Measurements from ENCODE around the gene CACNA2D3.

CACNA2D3 gene

DNA sequence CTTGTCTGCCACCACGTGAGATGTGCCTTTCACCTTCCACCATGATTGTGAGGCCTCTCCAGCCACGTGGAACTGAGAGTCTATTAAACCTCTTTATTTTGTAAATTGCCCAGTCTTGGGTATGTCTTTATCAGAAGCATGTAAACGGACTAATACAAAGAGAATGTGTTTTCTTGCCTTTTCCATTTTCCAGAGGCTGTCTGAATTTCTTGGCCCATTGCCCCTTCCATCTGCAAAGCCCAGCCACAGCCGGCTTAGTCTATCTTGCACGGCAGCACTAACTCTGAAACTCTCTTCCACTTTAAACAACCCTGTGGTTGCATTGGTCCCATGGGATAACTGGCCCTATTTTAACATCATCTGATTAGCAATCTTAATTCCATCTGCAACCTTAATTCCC is 590.2 kb downstream of the CACNA2D3 start:
- DNase-seq = no peak

DNA sequence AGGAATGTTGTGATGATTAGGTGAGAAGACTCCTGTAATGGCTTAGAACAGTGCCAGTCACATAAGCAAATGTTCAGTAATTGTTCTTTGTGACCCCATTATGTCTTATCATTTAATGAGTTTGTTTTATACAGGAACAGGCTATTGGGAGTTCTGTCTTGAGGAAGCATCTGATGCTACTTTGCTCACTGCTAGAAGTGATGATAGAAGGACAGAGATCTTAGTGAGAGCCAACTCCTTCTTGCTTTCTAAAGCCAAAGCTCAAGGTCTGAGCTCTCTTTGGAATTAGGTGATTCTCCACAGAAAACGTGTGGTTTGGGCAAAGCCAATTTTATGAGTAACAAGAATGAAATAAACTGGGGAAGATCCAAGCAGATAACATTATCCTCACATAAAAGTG is 590.7 kb downstream of the CACNA2D3 start:
- DNase-seq = no peak

DNA sequence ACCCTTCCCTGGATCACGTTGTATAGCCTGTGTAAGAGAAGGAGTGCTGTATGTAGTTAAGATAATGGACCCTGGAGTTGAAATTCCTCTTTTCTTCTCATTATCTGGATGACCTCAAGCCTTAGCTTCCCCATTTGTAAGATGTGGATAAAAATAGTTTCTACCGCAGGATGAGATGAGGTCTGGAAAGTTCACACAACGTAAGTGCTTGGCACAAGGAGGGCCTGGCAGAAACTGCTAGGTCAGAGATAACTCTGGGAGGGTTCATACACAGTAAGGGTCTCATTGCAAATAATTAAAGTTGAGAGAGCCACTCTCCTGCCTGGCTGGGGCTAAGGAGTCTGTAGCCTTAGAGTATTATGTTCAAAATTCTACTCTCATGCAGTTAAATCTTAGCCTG is 591.1 kb downstream of the CACNA2D3 start:
- no peak for DNase-seq

DNA sequence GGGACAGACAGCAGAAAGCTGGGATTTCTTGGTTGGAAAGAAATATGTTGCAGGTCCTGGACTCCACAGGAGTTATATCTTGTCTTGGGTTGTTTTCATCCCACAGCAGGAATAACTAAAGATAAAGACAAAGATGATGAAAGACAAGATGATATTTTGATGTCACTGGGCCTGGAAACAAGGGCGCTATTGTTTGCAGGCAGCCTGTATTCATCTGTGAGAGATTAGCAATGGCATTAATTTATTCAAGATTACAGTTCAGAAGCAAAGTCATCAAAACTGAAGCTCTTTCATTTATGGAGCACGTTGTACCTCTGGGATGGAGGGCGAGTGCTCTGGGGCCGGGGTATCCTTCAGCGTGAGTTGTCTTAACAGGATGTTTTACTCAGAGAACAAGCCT is 591.7 kb downstream of the CACNA2D3 start:
- no peak for DNase-seq

DNA sequence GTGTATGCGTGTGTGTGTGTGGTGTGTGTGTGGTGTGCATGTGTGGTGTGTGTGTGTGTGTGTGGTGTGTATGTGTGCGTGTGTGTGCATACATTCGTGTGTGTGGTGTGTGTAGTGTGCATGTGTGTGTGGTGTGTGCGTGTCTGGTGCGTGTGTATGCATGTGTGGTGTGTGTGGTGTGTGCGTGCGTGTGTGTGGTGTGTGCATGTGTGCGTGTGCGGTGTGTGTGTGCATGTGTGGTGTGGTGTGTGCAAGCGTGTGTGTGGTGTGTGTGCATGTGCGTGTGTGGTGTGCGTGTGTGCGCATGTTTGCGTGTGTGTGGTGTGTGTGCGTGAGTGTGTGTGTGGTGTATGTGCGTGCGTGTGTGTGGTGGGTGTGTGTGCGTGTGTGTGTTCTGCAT is 595.2 kb downstream of the CACNA2D3 start:
- DNase-seq = no peak

DNA sequence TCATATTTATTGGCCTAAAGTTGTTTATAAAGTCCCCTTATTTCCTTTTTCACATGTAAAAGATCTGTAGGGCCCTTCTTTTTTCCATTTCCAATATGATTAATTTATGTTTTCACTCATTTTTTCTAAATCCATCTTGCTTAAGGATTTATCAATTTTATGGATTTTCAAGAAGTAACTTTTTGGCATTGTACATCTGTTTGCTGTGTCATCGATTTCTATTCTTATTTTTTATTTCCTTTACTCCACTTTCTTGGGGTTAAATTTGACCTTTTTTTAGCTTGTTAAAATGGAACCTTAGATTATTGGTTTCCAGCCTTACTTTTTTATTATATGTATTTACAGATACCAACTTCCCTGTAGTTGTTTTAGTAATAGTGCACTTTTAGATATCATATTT is 597.6 kb downstream of the CACNA2D3 start:
- DNase-seq = no peak

DNA sequence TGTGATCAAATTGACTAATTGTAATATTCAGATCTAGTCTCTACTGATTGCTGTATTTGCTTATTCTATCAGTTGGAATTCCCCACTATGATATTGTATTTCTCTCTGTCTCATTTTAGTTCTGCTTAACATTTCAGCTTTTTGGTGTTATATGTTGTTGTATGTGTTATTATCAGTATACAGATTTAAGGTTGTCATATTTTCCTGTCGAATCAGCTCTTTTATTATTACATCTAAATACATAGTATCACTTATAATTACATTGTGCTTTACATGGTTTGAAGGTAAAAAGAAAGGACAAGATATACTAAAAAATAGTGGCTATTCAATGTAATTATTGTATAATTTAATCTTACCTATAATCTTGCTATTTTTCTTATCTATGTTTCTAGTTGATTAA is 598.3 kb downstream of the CACNA2D3 start:
- no peak for DNase-seq

DNA sequence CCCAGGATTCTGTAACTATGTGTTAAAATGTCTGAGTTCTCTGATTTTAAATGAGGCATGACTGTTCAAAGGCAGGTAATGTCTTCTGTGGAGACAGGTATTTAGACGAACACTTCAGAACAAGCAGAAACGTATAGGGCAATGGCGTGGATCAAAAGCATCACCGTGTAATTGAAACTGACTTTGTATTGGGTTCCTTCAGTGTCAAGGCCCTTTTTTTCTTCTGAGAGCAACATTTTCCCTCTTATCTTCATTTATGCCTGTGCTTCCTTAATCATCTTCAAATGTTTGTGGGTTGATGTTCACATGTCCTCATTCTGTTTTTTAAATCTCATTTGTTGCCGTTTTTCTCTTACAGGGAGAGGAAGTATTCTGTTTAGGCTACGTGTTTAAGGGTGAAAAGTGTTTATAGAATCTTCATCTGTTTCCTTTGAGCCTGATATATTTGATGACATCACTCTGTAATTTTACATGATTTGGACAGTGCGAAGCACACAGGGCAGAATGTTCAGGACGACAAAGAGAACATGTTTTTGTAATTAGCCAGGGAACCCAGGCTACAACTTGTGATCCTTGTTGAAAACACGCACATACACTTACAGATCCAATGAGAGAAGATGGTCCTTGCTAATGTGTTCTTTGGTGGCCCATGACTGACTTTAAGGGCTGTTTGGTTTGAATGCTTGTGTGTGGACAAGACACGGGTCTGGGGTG is 609.5 kb downstream of the CACNA2D3 start:
- DNase-seq = no peak

DNA sequence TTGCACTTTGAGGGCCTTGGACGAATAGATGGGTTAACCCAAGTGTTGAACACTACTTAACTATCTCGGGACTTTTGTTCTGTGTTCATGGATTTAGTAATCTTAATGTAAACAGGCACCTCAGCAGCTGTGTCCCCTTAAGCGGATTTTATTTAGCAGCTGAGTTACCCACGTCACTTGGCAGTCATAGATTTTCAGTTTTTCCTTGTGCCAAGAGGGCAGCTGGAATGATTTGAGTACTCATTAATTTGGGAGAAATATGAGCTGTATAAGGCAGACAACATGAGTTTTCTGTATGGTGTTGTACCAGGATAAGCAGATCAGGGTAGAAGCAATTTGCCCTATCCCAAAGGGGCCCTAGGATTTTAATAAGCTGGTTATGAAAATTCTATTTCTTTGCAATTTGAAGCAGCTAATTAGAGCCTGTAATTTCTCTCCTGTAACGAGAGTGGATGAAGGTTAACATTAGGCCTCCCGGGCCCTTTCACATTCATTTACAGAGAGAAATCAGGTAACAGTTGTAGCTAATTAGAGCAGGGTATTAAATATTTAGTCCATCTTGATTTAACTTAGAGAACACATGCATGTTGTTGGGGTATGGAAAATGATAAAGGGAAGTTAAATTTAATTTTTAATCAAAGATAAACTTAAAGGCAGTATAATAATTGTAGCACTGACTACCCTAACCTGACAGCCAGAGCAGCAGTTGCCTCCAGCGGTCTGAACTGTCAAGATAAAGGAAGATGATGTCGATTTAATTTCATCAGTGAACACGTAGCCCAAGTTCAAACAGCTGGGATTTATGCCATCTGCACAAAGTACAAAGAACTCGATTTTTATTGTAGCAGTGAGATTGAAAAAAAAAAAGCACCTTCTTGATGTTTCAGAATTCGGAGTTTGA is 611.0 kb downstream of the CACNA2D3 start:
- peak; percentile 37 for DNase-seq

DNA sequence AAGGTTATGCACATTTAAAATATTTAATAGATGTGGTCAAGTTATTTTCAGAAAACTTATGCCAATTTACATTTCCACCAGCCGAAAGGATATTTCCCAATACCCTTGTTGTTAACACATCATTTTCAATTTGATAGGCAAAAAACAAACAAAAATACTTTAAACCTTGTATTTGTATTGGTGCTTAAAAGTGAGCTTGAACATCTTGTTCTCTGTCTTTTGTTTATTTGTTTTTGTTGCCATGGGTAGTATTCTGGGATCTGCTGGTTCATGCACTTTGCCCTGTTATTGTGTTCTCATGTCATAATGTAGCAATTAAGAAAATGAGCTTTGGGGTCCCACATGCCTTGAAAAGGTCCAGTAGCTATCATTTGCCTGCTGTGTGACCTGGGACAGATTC is 614.1 kb downstream of the CACNA2D3 start:
- DNase-seq = no peak

DNA sequence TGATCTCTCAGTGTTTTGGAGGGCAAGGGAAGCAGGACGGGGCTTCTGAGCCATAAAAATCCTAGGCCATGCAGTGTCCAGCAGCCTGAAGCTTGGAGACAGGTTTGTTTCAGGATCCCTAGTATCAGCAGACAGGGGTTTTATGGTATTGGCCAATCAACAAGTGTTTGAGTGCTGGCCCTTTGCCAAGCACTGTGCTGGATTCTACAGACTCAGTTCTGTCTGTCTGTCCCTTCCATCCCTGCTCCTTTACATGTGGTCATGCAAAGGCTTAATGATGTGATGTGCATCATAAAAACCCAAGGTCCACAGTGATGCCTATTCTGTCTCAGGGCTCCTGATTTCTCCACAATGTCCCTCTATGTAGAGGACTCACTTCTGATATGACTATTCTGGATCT is 621.4 kb downstream of the CACNA2D3 start:
- DNase-seq = no peak

DNA sequence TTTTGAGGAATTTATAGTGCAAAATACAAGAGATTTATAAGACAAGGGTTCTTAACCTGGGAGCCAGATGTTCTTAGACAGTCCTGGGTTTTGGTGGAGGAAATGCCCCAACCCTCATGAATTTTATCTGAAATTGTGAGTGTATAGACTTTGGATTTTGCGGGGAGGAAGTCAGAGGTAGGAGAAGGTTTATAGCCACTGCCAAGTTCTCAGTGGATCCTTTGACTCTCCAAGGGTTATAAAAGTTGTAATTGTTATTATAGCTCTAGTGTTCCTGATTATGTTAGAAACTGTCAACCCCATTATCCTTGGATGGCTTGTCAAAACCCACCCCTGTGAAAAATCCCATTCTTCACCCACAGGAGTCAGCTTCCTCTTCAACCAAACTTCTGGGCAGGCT is 621.9 kb downstream of the CACNA2D3 start:
- no peak for DNase-seq

DNA sequence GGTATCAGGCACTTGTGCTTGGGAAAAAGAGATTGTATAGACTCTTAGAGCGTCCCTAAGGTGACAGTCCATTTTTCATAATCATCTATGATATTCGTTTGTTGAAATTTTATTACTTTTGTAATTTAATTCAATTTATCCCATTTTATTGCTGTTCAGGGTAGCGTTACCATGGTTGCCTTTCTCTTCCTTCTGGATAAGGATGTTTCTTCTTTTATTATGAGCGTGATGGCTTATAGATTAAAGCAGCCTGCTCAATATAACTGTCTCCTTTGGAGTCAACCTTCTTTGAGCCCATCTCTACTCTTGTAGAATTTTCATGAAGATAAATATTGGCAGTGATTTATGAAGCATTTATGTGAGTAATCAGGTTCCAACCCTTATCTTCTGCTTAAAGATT is 623.5 kb downstream of the CACNA2D3 start:
- DNase-seq = no peak

DNA sequence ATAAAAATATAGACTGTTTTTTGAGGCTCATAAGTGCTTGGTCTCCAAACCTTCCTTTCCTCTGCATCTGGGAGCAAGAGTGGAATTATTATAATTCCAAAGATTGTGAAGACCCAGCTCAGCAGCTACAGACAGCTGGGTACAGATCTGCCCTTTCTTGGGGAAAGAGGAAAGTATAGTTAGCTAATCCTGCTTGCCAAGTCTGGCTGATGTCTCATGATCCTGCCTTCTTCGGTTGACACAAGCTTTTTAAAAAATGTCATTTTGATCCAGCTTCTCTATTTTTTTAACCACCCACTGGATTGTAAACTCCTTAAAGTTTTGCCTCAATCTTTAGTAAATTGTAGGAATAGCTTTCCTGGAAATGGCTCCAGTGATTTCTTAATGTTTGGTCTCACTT is 624.4 kb downstream of the CACNA2D3 start:
- DNase-seq = no peak

DNA sequence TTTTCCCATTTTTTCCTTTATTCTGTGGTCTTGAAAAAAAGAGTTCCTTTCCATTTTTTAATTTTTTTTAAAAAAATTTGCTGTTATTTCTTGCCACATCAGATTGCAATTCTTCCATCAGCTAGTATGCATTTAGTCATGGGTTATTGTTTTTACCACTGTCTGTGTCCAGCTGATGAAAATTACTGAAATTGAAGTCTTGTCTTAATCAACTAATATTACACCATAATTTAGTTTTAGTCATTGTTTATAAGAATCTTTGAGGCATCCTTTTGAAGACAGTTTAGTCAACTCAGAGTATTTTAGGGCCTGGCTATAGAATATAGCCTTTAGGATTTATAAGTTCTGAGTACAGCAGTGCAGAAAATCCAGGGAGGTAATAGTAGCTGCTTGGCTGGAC is 633.4 kb downstream of the CACNA2D3 start:
- DNase-seq = no peak

DNA sequence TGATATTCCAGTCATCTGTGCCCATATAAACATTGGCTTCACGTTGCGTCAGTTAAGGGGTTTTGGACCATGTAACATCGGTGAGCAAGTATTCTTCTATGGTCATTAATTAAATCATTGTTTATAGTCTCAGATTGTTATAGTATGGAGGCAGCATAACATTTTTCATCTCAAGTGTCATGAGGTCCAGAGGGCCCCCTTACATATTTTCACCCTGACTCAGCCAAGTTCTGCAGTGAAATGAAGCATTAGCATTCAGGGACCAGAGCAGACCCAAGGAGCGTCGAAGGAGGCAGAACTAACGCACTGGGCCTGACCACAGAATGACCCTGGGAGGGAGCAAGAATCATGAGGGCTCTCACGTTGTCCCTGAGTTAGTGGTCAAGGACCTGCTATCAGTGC is 634.0 kb downstream of the CACNA2D3 start:
- no peak for DNase-seq

DNA sequence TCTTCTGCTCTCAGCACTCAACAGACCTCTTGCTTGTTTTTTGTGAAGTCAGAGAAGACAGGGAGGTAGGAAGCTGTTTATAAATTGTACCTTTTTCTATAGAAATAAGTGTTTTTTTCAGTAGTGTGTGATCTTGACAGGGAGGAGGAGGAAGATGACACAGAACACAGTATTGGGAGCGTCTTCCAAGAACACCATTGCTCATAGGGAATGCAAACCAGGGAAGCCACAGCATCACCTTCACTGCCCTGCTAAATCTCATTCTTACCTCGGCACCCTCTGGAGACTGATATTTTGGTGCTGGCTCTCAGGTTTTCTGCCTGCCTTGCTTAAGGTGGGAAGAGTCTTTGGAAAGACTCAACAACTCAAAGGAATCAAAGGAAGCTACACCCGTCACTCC is 636.1 kb downstream of the CACNA2D3 start:
- DNase-seq = no peak

DNA sequence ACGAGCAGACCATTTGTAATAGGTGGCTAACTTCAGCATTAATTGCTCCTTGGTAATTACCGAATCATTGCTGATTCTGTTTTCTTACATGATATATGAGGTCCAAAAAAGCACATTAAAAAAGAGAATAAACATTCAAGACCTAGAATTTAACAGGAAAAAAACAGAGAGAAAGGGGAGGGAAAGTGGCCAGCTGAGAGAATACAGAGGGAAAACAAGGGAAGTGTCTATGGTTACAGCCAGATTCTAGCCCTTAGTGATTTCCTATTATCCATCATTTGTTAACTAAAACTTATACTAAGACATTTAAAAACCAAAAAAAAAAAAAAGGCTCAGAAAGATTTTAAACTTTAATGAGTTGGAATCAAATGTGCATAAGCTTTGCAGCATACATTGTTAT is 636.8 kb downstream of the CACNA2D3 start:
- no peak for DNase-seq

DNA sequence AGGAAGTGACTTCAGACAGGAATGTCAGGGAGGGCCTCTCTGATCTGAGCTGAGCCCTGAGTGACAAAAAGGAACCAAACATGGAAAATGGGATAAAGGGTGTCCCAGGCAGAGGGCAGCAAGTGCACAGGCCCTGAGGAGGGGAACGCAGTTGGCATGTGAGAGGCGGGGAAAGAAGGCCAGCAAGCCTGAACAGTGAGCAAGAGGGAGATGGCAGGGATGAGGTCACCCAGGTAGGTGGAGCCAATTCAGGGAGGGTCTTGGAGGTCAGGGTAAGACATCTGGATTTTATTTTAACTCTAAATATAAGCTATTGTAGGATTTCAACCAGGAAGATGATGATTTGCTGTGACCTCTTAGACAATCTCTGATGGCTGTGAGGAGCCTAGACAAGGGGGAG is 637.8 kb downstream of the CACNA2D3 start:
- DNase-seq = no peak

DNA sequence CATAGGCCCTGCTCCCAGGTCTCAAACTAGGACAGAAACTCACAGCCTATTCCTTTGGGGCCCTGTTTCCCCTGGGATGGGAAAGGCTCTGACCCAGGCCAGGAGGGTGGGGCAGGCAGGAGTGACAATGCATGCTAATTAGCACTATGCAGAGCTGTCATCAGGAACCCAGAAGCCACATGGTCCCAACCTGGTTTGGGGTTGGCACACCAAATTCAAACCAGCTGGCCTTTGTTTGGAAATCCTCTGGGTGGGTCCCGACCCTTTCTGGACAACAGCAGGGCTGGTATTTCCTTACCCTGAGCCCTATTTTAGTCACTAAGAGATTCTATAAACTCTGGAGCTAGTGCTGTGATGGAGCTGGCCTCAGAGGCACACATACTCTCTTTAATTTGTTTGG is 639.3 kb downstream of the CACNA2D3 start:
- no peak for DNase-seq

DNA sequence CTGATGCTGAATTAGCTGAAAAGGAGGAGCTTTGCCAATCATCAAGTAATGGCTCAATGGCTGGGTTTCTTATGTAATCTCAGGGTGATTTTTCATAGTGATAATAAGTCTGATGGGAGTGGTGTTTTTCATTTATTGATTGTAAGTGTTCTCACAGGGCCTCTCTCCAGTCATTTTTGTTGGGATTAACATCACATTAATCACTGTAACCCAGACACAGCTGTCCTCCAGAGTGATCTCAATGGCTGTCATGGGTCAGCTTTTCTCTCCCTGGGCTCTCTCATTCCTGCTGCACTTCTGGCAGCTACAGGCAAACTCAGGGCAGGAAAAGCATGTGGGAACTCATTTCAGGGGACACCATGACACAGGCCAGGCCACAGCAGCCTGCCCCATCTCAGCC is 642.6 kb downstream of the CACNA2D3 start:
- no peak for DNase-seq

DNA sequence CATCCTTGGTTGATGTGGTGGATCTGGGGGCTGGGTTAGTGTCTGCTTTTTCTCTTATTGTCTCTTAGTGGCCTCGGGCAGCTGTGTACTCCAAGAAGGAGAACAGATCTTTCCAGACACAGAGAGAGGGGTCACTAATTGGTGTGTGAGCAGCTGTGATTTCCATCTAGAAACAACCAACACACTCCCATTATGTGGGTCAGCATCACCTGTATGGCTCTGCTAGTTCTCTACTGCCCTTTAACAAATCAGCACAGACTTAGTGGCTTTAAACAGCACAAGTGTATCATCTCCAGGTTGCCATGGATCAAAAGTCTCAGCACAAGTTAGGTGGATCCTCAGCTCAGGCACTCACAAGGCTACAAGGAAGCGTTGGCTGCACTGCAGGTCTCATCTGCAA is 648.7 kb downstream of the CACNA2D3 start:
- no peak for DNase-seq

DNA sequence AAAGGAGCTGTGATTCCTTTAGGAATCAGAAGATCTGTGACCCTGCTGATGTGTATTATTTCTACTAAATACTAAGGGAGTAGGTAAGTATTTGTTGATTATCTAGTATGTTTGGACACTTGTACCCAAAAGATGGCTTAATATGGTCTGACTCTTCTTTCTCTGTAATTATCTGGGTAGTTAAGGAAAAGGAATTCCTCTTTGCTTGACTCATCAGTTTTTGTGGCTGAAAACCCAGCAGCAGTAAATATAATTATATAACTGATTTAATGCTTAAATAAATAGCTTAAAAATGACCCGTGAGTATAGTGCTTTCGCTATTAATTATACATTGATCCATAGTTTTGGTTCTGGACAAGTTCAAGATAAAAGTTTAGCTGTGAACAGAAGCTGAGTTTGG is 649.7 kb downstream of the CACNA2D3 start:
- no peak for DNase-seq

DNA sequence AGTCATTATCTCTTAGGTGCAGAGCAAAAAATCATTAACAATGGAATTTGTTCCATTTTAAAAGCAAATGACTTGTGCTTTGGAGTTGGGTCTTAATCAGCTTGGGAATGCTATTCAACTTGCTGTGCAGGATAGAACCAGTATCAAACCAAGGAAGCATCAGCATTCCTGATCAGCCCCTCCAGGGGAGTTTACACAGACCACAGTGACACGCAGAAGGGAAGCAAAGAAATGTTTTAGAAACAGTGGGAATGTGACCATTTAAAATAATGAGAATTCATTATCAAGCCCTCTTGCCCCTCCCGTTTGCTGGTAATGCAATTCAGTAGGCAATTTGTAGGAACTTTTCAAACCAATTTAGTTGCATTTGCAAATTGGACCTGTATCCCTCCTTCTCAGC is 650.4 kb downstream of the CACNA2D3 start:
- DNase-seq = no peak

DNA sequence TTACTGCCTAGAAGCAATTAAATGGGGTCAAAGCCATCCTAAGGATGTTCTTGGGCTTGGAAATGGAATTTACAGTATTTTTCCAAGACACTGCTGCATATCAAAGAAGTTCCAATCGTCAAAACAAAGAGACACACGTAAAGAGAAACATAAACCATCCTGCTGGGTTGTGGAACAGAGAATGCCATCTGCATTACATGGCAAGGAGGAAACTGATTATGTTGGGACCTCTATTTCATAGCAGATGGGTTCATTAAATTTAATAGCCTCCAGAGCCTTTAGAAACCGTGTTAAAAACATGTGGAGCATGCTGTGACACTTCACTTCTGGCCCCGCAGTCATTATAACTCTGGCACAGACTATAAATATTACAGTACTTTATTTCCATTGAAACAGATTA is 650.9 kb downstream of the CACNA2D3 start:
- DNase-seq = peak; percentile 61

Data from DMS 273 treated with DMSO at 0.1 percent for 48 hours (cell line).